ENCODE results near the gene IFNAR1. TPM values are rescaled to one million over a fixed set of nuclear protein-coding genes. Genes with fewer than 3 reads are reported as not detected.

The IFNAR1 gene
- total and polyA plus RNA-seq, 9 of the 15 experiments (the other 6 are each of a cell fraction or from before 2014, with no cell fraction given) = 8.6 to 31.8 (median 14.8) TPM

DNA sequence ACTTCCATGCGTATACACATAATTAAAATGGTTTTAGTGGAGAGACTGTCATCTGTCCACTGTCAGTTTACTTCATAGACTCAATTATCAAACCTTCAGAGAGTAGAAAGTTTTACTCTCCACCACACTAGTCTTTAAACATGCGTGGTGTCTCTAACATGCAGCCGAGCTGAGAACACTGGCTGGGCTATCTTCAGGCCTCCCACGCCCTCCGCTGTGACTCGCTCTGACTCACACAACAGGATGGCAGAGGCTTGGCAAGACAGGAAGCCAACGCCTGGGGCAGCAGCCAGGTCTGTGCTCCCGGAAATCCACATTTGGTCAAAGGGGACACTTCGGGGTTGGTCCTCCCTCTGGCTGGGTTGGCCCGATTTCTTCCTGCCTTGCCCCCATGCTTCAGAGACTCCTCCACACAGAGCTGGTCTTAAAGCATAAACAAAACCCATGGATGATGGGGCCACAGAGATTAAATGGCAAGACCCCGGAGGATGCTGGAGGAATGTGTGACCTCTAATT, 55.8 kb downstream of the IFNAR1 start (continued):
- TF ChIP-seq KDM1A (IDR thresholded peaks at IDR 0.05) (peak; percentile 63 to 79; a peak in 3 of 4 replicates), NR2C2 (CRISPR knock-in tag; IDR thresholded peaks at IDR 0.05) (no peak), NR2C2 (tag; IDR thresholded peaks at IDR 0.05) (peak; percentile 41; the same call in 1 of the 2 replicates), ZFP36 (IDR thresholded peaks at IDR 0.05; ENCODE audit: low read depth, low read length, partially characterized antibody) (peak; percentile 68), PHF21A (IDR thresholded peaks at IDR 0.05; ENCODE audit: borderline replicate concordance, low read depth) (peak; percentile 98), PYGO2 (tag; IDR thresholded peaks at IDR 0.05) (no peak), CTBP1 (IDR thresholded peaks at IDR 0.05; ENCODE audit: borderline replicate concordance) (peak; percentile 30; the same call in 1 of the 2 replicates), SRF (CRISPR knock-in tag; IDR thresholded peaks at IDR 0.05) (peak; percentile 92 to 98), HNRNPL (IDR thresholded peaks at IDR 0.05; ENCODE audit: low read depth, low read length) (no peak), PHF20 (IDR thresholded peaks at IDR 0.05; ENCODE audit: partially characterized antibody) (no peak), ELF1 (tag; IDR thresholded peaks at IDR 0.05) (0 out of 2 replicates have a peak, but pooled peaks have one; percentile 18), ELF4 (CRISPR knock-in tag; IDR thresholded peaks at IDR 0.05) (no peak), SMARCC2 (IDR thresholded peaks at IDR 0.05; ENCODE audit: low read depth) (peak; percentile 55; the same call in 1 of the 2 replicates), NCOA6 (IDR thresholded peaks at IDR 0.05) (no peak), SMARCA4 (IDR thresholded peaks at IDR 0.05) (peak; percentile 80; the same call in 1 of the 2 replicates), ZNF143 (CRISPR knock-in tag; IDR thresholded peaks at IDR 0.05) (no peak), ATF7 (IDR thresholded peaks at IDR 0.05) (0 out of 2 replicates have a peak, but pooled peaks have one; percentile 19), BRD9 (IDR thresholded peaks at IDR 0.05; ENCODE audit: low read depth, partially characterized antibody) (no peak), CBFA2T3 (IDR thresholded peaks at IDR 0.05) (peak; percentile 11; the same call in 1 of the 2 replicates), JUN (IDR thresholded peaks at IDR 0.05; ENCODE audit: borderline replicate concordance, low read depth, low read length) (peak; percentile 86; the same call in 1 of the 2 replicates), JUN (CRISPR knock-in tag; IDR thresholded peaks at IDR 0.05; ENCODE audit: borderline replicate concordance) (no peak), EGR1 (conservative IDR thresholded peaks at IDR 0.05) (peak; percentile 93), ETV5 (CRISPR knock-in tag; IDR thresholded peaks at IDR 0.05; ENCODE audit: low read depth) (peak; percentile 91), FOS (IDR thresholded peaks at IDR 0.05; ENCODE audit: extremely low read depth, insufficient read length) (peak; percentile 67)
- TF ChIP-seq, protein P1, sequence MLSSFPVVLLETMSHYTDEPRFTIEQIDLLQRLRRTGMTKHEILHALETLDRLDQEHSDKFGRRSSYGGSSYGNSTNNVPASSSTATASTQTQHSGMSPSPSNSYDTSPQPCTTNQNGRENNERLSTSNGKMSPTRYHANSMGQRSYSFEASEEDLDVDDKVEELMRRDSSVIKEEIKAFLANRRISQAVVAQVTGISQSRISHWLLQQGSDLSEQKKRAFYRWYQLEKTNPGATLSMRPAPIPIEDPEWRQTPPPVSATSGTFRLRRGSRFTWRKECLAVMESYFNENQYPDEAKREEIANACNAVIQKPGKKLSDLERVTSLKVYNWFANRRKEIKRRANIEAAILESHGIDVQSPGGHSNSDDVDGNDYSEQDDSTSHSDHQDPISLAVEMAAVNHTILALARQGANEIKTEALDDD (IDR thresholded peaks at IDR 0.05) = peak; percentile 40; the same call in 1 of the 2 replicates
- TF ChIP-seq, protein P2, sequence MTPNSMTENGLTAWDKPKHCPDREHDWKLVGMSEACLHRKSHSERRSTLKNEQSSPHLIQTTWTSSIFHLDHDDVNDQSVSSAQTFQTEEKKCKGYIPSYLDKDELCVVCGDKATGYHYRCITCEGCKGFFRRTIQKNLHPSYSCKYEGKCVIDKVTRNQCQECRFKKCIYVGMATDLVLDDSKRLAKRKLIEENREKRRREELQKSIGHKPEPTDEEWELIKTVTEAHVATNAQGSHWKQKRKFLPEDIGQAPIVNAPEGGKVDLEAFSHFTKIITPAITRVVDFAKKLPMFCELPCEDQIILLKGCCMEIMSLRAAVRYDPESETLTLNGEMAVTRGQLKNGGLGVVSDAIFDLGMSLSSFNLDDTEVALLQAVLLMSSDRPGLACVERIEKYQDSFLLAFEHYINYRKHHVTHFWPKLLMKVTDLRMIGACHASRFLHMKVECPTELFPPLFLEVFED (CRISPR knock-in tag; conservative IDR thresholded peaks at IDR 0.05) = 0 out of 2 replicates have a peak, but pooled peaks have one; percentile 1
- TF ChIP-seq, protein P3, sequence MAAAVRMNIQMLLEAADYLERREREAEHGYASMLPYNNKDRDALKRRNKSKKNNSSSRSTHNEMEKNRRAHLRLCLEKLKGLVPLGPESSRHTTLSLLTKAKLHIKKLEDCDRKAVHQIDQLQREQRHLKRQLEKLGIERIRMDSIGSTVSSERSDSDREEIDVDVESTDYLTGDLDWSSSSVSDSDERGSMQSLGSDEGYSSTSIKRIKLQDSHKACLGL (CRISPR knock-in tag; IDR thresholded peaks at IDR 0.05; ENCODE audit: borderline replicate concordance, poor library complexity, severe bottlenecking) = no peak
- TF ChIP-seq, protein P4, sequence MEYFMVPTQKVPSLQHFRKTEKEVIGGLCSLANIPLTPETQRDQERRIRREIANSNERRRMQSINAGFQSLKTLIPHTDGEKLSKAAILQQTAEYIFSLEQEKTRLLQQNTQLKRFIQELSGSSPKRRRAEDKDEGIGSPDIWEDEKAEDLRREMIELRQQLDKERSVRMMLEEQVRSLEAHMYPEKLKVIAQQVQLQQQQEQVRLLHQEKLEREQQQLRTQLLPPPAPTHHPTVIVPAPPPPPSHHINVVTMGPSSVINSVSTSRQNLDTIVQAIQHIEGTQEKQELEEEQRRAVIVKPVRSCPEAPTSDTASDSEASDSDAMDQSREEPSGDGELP (CRISPR knock-in tag; IDR thresholded peaks at IDR 0.05; ENCODE audit: borderline replicate concordance) = peak; percentile 35; the same call in 1 of the 2 replicates
